ENCODE measurements around the gene ARGLU1.

Gene ARGLU1

GRCh38 chr13:106587787-106588186 lies 19.9 kb upstream of the ARGLU1 start:
- in situ Hi-C loops (cut with HindIII; ENCODE audit: low sequenced_read_pairs), result no loop called here

GRCh38 chr13:106586648-106587166 lies 18.8 kb upstream of the ARGLU1 start:
- in situ Hi-C loops (cut with HindIII; ENCODE audit: low sequenced_read_pairs), result no loop called here

GRCh38 chr13:106581225-106581624 lies 13.3 kb upstream of the ARGLU1 start:
- in situ Hi-C loops (cut with HindIII; ENCODE audit: low sequenced_read_pairs), result no loop called here

DNA sequence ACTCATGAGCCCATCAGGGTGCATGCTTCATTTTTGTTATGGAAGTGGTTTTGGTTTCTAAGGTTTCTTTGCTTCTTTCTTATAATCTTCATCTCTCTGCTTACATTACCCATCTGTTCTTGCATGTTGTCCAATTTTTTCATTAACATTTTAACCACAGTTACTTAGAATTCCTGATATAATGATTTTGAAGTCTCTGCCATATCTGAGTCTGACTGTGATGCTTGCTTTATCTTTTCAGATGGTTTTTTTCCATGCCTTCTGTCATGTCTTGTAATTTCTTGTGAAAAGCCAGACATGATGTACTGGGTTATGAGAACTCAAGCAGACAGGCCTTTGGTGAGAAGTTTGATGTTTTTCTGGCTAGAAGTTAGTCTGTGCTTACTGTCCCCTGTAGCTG lies 8.0 kb upstream of the ARGLU1 start:
- in situ Hi-C loops (cut with HindIII; ENCODE audit: low sequenced_read_pairs), result no loop called here

DNA sequence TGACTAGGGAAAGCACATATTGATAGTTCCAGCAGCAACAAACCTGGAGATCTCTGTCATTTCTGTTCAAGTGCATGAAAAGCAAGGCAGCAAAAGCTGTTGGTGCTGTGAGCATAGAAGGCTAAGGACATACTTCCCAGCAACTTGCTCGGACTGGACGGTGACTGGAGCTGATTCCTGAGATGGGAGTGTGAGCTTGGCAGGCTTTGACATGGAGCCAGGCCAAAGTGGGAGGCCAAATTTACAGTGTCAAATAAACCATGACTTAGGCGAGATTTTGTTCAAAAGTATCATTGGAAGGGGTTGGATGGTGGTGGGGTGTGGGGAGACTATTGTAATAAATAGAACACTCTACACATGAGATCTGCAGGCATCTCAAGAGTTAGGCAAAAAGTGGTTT lies 5.9 kb upstream of the ARGLU1 start:
- in situ Hi-C loops (cut with HindIII; ENCODE audit: low sequenced_read_pairs), result loop anchor here (5.0 kb wide), 1 partner anchor 48 kb away; no protein-coding TSS in a partner anchor

- in situ Hi-C loops (cut with HindIII; ENCODE audit: low sequenced_read_pairs), result loop anchor here (5.0 kb wide), 1 partner anchor 49 kb away; no protein-coding TSS in a partner anchor
Observed at GRCh38 chr13:106573284-106573846, 5.4 kb upstream of the ARGLU1 start.

DNA sequence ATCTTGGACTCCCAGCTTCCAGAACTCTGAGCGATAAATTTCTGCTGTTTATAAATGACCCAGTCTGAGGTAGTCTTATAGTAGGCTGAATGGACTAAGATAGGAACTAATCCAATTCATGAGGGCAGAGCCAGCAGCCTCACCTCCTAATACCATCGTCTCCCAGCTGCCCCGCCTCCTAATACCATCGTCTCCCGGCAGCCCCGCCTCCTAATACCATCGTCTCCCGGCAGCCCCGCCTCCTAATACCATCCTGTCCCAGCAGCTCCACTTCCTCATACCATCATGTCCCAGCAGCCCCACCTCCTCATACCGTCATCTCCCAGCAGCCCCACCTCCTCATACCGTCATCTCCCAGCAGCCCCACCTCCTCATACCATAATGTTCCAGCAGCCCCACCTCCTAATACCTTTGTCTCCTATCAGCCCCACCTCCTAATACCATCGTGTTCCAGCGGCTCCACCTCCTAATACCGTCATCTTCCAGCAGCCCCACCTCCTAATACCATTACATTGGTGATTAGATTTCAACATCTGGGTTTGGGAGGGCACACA lies 2.4 kb upstream of the ARGLU1 start:
- in situ Hi-C loops (cut with HindIII; ENCODE audit: low sequenced_read_pairs), result loop anchor here (5.0 kb wide), 1 partner anchor 52 kb away; no protein-coding TSS in a partner anchor

GRCh38 chr13:106569233-106570095 lies 1.5 kb upstream of the ARGLU1 start:
- in situ Hi-C loops (cut with HindIII; ENCODE audit: low sequenced_read_pairs), result loop anchor here (5.0 kb wide), 2 partner anchors 37 to 53 kb away; no protein-coding TSS in a partner anchor

GRCh38 chr13:106568299-106569003 lies 514 bp upstream of the ARGLU1 start:
- in situ Hi-C loops (cut with HindIII; ENCODE audit: low sequenced_read_pairs), result loop anchor here (5.0 kb wide), 1 partner anchor 36 kb away; no protein-coding TSS in a partner anchor

- in situ Hi-C loops (cut with HindIII; ENCODE audit: low sequenced_read_pairs), result loop anchor here (5.0 kb wide), 1 partner anchor 35 kb away; no protein-coding TSS in a partner anchor
Observed at GRCh38 chr13:106566641-106567473, 1.1 kb downstream of the ARGLU1 start.

GRCh38 chr13:106565127-106565775 lies 2.7 kb downstream of the ARGLU1 start:
- in situ Hi-C loops (cut with HindIII; ENCODE audit: low sequenced_read_pairs), result loop anchor here (5.0 kb wide), 1 partner anchor 33 kb away; no protein-coding TSS in a partner anchor

DNA sequence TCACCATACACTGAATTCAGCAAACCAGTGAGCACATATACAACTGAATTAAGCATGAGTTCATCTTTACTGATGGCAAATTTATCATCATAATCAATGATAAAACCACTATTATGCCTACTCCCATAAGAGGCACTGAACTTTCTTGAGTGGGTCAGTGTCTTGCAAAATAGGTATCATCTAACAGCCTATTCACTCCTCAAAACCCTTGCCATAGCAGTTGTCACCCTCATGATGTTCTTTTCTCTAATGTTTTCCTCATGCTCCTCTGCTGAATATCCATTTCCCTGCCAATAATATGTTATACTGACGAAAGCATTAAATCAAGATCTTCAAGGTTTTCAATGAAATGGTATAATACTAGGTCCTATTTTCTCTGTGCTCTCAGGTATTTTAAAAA lies 5.6 kb downstream of the ARGLU1 start:
- in situ Hi-C loops (cut with HindIII; ENCODE audit: low sequenced_read_pairs), result no loop called here

GRCh38 chr13:106561551-106562170 lies 6.3 kb downstream of the ARGLU1 start:
- in situ Hi-C loops (cut with HindIII; ENCODE audit: low sequenced_read_pairs), result no loop called here

- in situ Hi-C loops (cut with HindIII; ENCODE audit: low sequenced_read_pairs), result no loop called here
Observed at GRCh38 chr13:106560821-106561220, 7.1 kb downstream of the ARGLU1 start.

DNA sequence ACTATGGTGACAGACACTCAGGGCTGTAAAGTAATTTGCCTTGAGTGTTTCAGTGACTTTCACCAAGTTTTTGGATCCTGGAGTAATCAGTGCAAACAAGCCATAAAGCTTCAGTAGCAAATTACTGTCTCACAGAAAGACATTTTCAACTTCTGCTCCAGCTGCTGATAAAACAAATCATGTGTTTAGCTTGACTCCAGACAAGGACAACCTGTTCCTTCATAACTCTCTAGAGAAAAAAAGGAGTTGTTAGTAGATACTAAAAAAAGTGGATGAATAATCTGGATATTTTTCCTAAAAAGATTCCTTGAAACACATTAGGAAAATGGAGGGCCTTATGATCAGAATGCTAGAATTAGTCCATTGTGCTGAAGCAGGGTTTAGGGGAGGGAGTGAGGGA lies 9.4 kb downstream of the ARGLU1 start:
- in situ Hi-C loops (cut with HindIII; ENCODE audit: low sequenced_read_pairs), result no loop called here

GRCh38 chr13:106555631-106556328 lies 12.2 kb downstream of the ARGLU1 start:
- in situ Hi-C loops (cut with HindIII; ENCODE audit: low sequenced_read_pairs), result no loop called here

GRCh38 chr13:106551751-106552150 lies 16.2 kb downstream of the ARGLU1 start:
- in situ Hi-C loops (cut with HindIII; ENCODE audit: low sequenced_read_pairs), result no loop called here

DNA sequence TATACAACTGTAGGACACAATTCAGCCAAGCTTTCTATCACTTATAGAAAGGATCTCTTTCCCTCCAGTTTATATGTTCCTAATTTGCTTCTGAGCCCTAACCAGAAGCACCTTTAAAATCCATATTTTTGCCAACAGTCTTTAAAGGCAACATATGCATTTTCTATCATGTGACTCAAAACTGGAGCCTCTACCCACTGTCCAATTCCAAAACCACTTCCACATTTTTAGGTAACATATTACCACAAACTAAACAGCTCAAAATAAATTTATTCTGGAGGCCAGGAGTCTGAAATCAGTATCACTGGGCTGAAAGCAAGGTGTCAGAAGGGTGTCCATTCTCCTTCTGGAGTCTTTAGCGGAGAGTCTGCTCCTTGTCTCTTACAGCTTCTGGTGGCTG lies 16.6 kb downstream of the ARGLU1 start:
- in situ Hi-C loops (cut with HindIII; ENCODE audit: low sequenced_read_pairs), result no loop called here
